Chondrocyte (in vitro differentiated cells): ENCODE data around the gene COL4A2. TPM values are rescaled to one million over a fixed set of nuclear protein-coding genes. Genes with fewer than 3 reads are reported as not detected.
A peak's percentile ranks its signal among the peaks of the same experiment; 100 is the strongest.
"Not testable (repeated sequence)": the region's sequence is repeated elsewhere in the genome, so short reads cannot be mapped to it uniquely, and the experiment has no call there.

Experiments
- DNase-seq: peaks from one replicate; pipeline ENCODE4 v3.0.0; 2021; ENCODE audit warnings: mixed read lengths, low spot score
- H3K27ac Mint-ChIP-seq: one replicate; pipeline ENCODE4 v1.8.0; 2021; ENCODE audit warnings: mild to moderate bottlenecking, moderate library complexity, mixed read lengths; ENCODE audit not compliant: unreplicated experiment
- H3K27me3 Mint-ChIP-seq: 2 replicates; pipeline ENCODE4 v1.8.0; 2021; ENCODE audit warnings: low read depth, mixed read lengths
- H3K36me3 Mint-ChIP-seq: 2 replicates; pipeline ENCODE4 v1.8.0; 2021; ENCODE audit warnings: low read depth, mixed read lengths
- H3K4me1 Mint-ChIP-seq: 2 replicates; pipeline ENCODE4 v1.8.0; 2021; ENCODE audit warnings: low read depth, mild to moderate bottlenecking, mixed read lengths
- H3K4me3 Mint-ChIP-seq: one replicate; pipeline ENCODE4 v1.8.0; 2021; ENCODE audit warnings: mild to moderate bottlenecking, moderate library complexity, mixed read lengths; ENCODE audit not compliant: unreplicated experiment
- H3K9me3 Mint-ChIP-seq: 2 replicates; pipeline ENCODE4 v1.8.0; 2021; ENCODE audit warnings: low read depth, mixed read lengths
- total RNA-seq: library from RNA; stranded (reverse); gene quantifications from 3 replicates; pipeline ENCODE4 v1.2.1, GENCODE V29; 2021
- TF ChIP-seq, protein P1 (sequence below): fragments of 200-600 bp; sonication (generic); IDR thresholded peaks from 2 replicates; pipeline ENCODE4 v1.5.0; 2021; ENCODE audit warnings: antibody characterized with exemption, mild to moderate bottlenecking, moderate library complexity

The COL4A2 gene
- total RNA-seq, 1 donor from 2014 or later, result 2,366 TPM

- Mint-ChIP-seq H3K9me3 (no peaks in the 10 kb centered on the region), H3K4me1 (peaks cover 31% of the 10 kb centered on the region), H3K4me3 (no peak overlapping the region), H3K27me3 (no peaks in the 10 kb centered on the region), H3K27ac (no peak overlapping the region), H3K36me3 (no peaks in the 10 kb centered on the region)
- DNase-seq, result peak; percentile 69
- TF ChIP-seq, protein P1, sequence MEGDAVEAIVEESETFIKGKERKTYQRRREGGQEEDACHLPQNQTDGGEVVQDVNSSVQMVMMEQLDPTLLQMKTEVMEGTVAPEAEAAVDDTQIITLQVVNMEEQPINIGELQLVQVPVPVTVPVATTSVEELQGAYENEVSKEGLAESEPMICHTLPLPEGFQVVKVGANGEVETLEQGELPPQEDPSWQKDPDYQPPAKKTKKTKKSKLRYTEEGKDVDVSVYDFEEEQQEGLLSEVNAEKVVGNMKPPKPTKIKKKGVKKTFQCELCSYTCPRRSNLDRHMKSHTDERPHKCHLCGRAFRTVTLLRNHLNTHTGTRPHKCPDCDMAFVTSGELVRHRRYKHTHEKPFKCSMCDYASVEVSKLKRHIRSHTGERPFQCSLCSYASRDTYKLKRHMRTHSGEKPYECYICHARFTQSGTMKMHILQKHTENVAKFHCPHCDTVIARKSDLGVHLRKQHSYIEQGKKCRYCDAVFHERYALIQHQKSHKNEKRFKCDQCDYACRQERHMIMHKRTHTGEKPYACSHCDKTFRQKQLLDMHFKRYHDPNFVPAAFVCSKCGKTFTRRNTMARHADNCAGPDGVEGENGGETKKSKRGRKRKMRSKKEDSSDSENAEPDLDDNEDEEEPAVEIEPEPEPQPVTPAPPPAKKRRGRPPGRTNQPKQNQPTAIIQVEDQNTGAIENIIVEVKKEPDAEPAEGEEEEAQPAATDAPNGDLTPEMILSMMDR, result no peak
These were observed 224.6 kb downstream of the COL4A2 start for GRCh38 chr13:110531671-110532083.

DNA sequence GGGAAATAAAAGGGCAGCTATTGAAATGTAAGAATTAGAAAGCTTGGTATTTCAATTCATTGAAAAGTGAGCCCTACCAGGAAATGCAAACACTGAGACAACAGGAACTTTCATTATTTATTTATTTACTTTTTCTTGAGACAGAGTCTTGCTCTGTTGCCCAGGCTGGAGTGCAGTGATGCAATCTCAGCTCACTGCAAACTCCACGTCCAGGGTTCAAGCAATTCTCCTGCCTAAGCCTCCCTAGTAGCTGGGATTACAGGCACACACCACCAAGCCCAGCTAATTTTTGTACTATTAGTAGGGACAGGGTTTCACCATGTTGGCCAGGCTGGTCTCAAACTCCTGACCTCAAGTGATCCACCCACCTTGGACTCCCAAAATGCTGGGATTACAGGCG is 225.2 kb downstream of the COL4A2 start:
- not testable (repeated sequence) for H3K9me3 Mint-ChIP-seq, DNase-seq, H3K27ac Mint-ChIP-seq, H3K36me3 Mint-ChIP-seq, H3K4me3 Mint-ChIP-seq, H3K27me3 Mint-ChIP-seq
- H3K4me1 Mint-ChIP-seq, result peaks cover 25% of the 10 kb centered on the region

- Mint-ChIP-seq H3K27me3 (no peaks in the 10 kb centered on the region), H3K9me3 (no peaks in the 10 kb centered on the region), H3K4me1 (peaks cover 13% of the 10 kb centered on the region), H3K36me3 (no peaks in the 10 kb centered on the region), H3K4me3 (no peak overlapping the region), H3K27ac (no peak overlapping the region)
- DNase-seq, result peak; percentile 63
- TF ChIP-seq, protein P1, result no peak
These were observed 226.9 kb downstream of the COL4A2 start for GRCh38 chr13:110533771-110534670.

GRCh38 chr13:110535526-110535925 is 228.4 kb downstream of the COL4A2 start:
- peak; percentile 37 for DNase-seq
- TF ChIP-seq, protein P1, result no peak
- Mint-ChIP-seq H3K9me3 (no peaks in the 10 kb centered on the region), H3K4me3 (no peak overlapping the region), H3K4me1 (peaks cover 13% of the 10 kb centered on the region), H3K27me3 (no peaks in the 10 kb centered on the region), H3K36me3 (no peaks in the 10 kb centered on the region), H3K27ac (no peak overlapping the region)

- no peak overlapping the region for H3K4me3 Mint-ChIP-seq
- H3K36me3 Mint-ChIP-seq, result no peaks in the 10 kb centered on the region
- TF ChIP-seq, protein P1, result no peak
- H3K27ac Mint-ChIP-seq, result no peak overlapping the region
- no peaks in the 10 kb centered on the region for H3K9me3 Mint-ChIP-seq
- peak; percentile 62 for DNase-seq
- H3K4me1 Mint-ChIP-seq, result peaks cover 19% of the 10 kb centered on the region
- H3K27me3 Mint-ChIP-seq, result no peaks in the 10 kb centered on the region
These were observed 229.1 kb downstream of the COL4A2 start for GRCh38 chr13:110536006-110536693.
